ENCODE measurements around the gene TXNDC12.
A peak's percentile ranks its signal among the peaks of the same experiment; 100 is the strongest.

Gene TXNDC12

GRCh38 chr1:52045236-52045635 lies 9.8 kb downstream of the TXNDC12 start:
- no peak for TF ChIP-seq CTCF (IDR thresholded peaks at IDR 0.05; ENCODE audit: insufficient read depth, low read depth, low read length, missing control alignments)
- no peak overlapping the region for H3K4me3 ChIP-seq (ENCODE audit: low read length)
- DNase-seq (ENCODE audit: low read depth) = no peak

- DNase-seq (ENCODE audit: low read depth) = peak; percentile 93
- H3K4me3 ChIP-seq (ENCODE audit: low read length) = no peak overlapping the region
- TF ChIP-seq CTCF (IDR thresholded peaks at IDR 0.05; ENCODE audit: insufficient read depth, low read depth, low read length, missing control alignments) = no peak
These were observed 13.3 kb downstream of the TXNDC12 start for GRCh38 chr1:52041551-52042185.

GRCh38 chr1:52037909-52038308 lies 17.1 kb downstream of the TXNDC12 start:
- TF ChIP-seq CTCF (IDR thresholded peaks at IDR 0.05; ENCODE audit: insufficient read depth, low read depth, low read length, missing control alignments) = no peak
- H3K4me3 ChIP-seq (ENCODE audit: low read length) = no peak overlapping the region
- no peak for DNase-seq (ENCODE audit: low read depth)

- DNase-seq (ENCODE audit: low read depth) = peak; percentile 35
- no peak for TF ChIP-seq CTCF (IDR thresholded peaks at IDR 0.05; ENCODE audit: insufficient read depth, low read depth, low read length, missing control alignments)
- H3K4me3 ChIP-seq (ENCODE audit: low read length) = no peak overlapping the region
These were observed 17.6 kb downstream of the TXNDC12 start for GRCh38 chr1:52037402-52037814.

GRCh38 chr1:52034050-52034384 lies 21.0 kb downstream of the TXNDC12 start:
- no peak for DNase-seq (ENCODE audit: low read depth)
- H3K4me3 ChIP-seq (ENCODE audit: low read length) = peak overlapping the region; percentile 85
- TF ChIP-seq CTCF (IDR thresholded peaks at IDR 0.05; ENCODE audit: insufficient read depth, low read depth, low read length, missing control alignments) = no peak

- peak within 1 kb of the TSS; percentile 85 for H3K4me3 ChIP-seq (ENCODE audit: low read length)
- no peak for TF ChIP-seq CTCF (IDR thresholded peaks at IDR 0.05; ENCODE audit: insufficient read depth, low read depth, low read length, missing control alignments)
- peak; percentile 85 for DNase-seq (ENCODE audit: low read depth)
These were observed 21.6 kb downstream of the TXNDC12 start, which contains the start of gene KTI12 for GRCh38 chr1:52033190-52034049. TSS of gene KTI12 (minus strand) at chr1:52033810. CDS start at chr1:52033761, 49 bp downstream.
